Measurements from ENCODE around the gene ASPHD2.

The ASPHD2 gene

GRCh38 chr22:26479792-26480610, 50.9 kb downstream of the ASPHD2 start:
- peaks cover 54% of the 10 kb centered on the region for H3K36me3 Mint-ChIP-seq (ENCODE audit: insufficient read depth)
- ATAC-seq (replicated peaks) (no peak), DNase-seq (no peak)
- peak overlapping the region in 1 of 2 donors; percentile 16 for H3K27ac Mint-ChIP-seq
- H3K4me3 Mint-ChIP-seq: peak overlapping the region; percentile 1 to 39
- H3K4me1 Mint-ChIP-seq (ENCODE audit: low read depth in 2 of 2): peaks cover 35 to 48% of the 10 kb centered on the region in 2 donors
- no peaks in the 10 kb centered on the region for H3K27me3 Mint-ChIP-seq
- H3K9me3 Mint-ChIP-seq: no peaks in the 10 kb centered on the region

DNA sequence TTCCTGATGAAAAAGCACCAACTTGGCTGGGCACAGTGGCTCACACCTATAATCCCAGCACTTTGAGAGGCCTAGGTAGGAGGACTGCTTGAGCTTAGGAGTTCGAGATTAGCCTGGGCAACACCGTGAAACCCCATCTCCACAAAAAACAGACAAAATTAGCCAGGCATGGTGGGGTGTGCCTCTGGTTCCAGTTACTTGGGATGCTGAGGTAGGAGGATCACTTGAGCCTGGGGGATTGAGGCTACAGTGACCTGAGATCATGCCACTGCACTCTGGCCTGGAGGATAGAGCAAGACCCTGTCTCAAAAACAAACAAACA, 51.5 kb downstream of the ASPHD2 start:
- H3K36me3 Mint-ChIP-seq (ENCODE audit: insufficient read depth): peaks cover 48% of the 10 kb centered on the region
- no peaks in the 10 kb centered on the region for H3K27me3 Mint-ChIP-seq
- H3K4me1 Mint-ChIP-seq (ENCODE audit: low read depth in 2 of 2): peaks cover 41 to 53% of the 10 kb centered on the region in 2 donors
- H3K4me3 Mint-ChIP-seq: no peak overlapping the region
- DNase-seq (no peak), ATAC-seq (replicated peaks) (no peak)
- H3K27ac Mint-ChIP-seq: no peak overlapping the region
- no peaks in the 10 kb centered on the region for H3K9me3 Mint-ChIP-seq

DNA sequence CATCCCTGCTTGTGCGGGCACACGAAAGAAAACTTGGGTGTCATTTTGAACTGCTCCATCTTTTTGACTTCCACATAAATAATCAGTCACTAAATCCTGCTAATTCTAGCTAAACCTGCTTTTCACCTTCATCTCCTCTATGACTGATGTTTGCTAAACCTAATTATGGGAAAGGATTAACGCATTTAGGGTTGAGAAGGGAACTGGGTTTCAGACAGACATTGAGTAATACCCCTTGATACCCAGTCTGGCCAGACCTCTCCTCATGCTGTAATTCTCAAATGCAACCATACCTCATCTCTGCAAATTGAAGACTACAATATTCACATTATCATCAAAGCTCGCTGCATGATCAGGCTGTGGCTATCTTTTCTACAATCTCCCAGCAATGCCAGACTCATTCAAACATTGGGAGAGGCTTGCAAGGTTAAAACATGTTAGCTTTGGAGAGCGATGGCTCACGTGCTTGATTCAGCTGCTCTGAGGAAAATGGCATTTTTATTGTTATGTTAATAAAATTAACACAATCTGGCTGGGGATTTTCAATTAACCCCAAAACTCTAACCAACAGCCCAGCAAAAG, 52.1 kb downstream of the ASPHD2 start:
- H3K27me3 Mint-ChIP-seq: no peaks in the 10 kb centered on the region
- no peak for DNase-seq
- H3K9me3 Mint-ChIP-seq: no peaks in the 10 kb centered on the region
- peaks cover 44 to 57% of the 10 kb centered on the region in 2 donors for H3K4me1 Mint-ChIP-seq (ENCODE audit: low read depth in 2 of 2)
- peaks cover 42% of the 10 kb centered on the region for H3K36me3 Mint-ChIP-seq (ENCODE audit: insufficient read depth)
- H3K4me3 Mint-ChIP-seq: peak overlapping the region in 1 of 2 donors; percentile 27
- no peak for ATAC-seq (replicated peaks)
- peak overlapping the region in 1 of 2 donors; percentile 98 for H3K27ac Mint-ChIP-seq

GRCh38 chr22:26481694-26482093, 52.6 kb downstream of the ASPHD2 start:
- H3K27ac Mint-ChIP-seq: peak overlapping the region; percentile 98 to 99
- peak overlapping the region; percentile 94 for H3K4me3 Mint-ChIP-seq
- no peaks in the 10 kb centered on the region for H3K9me3 Mint-ChIP-seq
- no peaks in the 10 kb centered on the region for H3K27me3 Mint-ChIP-seq
- ATAC-seq (replicated peaks): no peak
- H3K36me3 Mint-ChIP-seq (ENCODE audit: insufficient read depth): peaks cover 37% of the 10 kb centered on the region
- H3K4me1 Mint-ChIP-seq (ENCODE audit: low read depth in 2 of 2): peaks cover 46 to 60% of the 10 kb centered on the region in 2 donors
- DNase-seq: no peak

DNA sequence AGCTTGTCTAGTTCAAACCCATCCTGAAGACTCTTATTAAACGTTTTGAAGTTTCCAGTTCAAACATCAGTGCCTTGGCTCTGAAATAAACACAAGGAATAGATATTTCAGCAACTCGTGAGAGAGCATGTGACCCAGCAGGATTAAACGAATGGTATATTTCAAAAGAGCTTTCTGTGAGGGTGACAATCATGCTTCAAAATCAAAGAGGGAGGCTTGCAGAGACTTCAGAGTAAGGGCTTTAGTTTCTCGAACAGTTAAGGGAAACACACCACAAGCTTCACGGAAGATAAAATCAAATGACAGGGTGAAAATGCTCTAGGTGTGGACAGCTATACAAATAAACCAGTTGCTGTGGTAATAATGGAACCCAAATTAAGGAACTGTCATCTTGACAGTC, 53.1 kb downstream of the ASPHD2 start:
- Mint-ChIP-seq H3K4me1 (ENCODE audit: low read depth in 2 of 2) (peaks cover 44 to 60% of the 10 kb centered on the region in 2 donors), H3K36me3 (ENCODE audit: insufficient read depth) (peaks cover 36% of the 10 kb centered on the region), H3K9me3 (no peaks in the 10 kb centered on the region), H3K27ac (peak overlapping the region; percentile 98 to 99), H3K4me3 (peak overlapping the region; percentile 94), H3K27me3 (no peaks in the 10 kb centered on the region)
- DNase-seq: no peak
- ATAC-seq (replicated peaks): no peak

DNA sequence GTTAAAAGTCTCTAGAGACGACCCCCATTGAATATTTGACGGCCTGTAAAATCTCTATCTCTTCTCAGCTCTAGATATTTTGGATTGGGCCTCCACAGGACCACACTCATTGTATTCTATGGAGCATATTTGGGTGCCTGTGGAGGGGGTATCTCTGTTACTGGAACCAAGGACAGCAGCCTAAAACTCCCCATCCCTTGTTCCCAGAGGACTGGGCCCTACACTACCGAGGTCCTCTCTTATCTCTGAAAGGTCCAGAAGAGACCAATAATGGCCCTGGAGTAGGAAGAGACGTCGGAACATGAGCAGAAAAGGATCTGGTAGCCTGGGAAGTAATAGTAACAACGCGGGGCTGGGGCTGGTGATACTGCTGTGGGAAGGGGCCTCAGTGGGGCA, 54.0 kb downstream of the ASPHD2 start:
- DNase-seq: no peak
- ATAC-seq (replicated peaks): no peak
- Mint-ChIP-seq H3K27me3 (no peaks in the 10 kb centered on the region), H3K36me3 (ENCODE audit: insufficient read depth) (peaks cover 35% of the 10 kb centered on the region), H3K27ac (peak overlapping the region; percentile 98 to 99), H3K4me3 (peak overlapping the region; percentile 94), H3K4me1 (ENCODE audit: low read depth in 2 of 2) (peaks cover 44 to 55% of the 10 kb centered on the region in 2 donors), H3K9me3 (no peaks in the 10 kb centered on the region)

GRCh38 chr22:26483439-26484359, 54.6 kb downstream of the ASPHD2 start, which contains the start of the genes HPS4 and SRRD:
Gene HPS4 (minus strand): TSS chr22:26483783. CDS start chr22:26481762, 2,021 bp downstream.
Gene SRRD (plus strand): TSS chr22:26483877. CDS start chr22:26483891, 14 bp downstream.
- Mint-ChIP-seq H3K27ac (peak within 1 kb of the TSS; percentile 98 to 99), H3K27me3 (no peaks in the 10 kb centered on the region), H3K4me1 (ENCODE audit: low read depth in 2 of 2) (peaks cover 44 to 52% of the 10 kb centered on the region in 2 donors), H3K4me3 (peak within 1 kb of the TSS; percentile 94), H3K9me3 (no peaks in the 10 kb centered on the region), H3K36me3 (ENCODE audit: insufficient read depth) (peaks cover 34% of the 10 kb centered on the region)
- ATAC-seq (replicated peaks) (peak; percentile 77), DNase-seq (peak; percentile 89 to 94 (median 94))

DNA sequence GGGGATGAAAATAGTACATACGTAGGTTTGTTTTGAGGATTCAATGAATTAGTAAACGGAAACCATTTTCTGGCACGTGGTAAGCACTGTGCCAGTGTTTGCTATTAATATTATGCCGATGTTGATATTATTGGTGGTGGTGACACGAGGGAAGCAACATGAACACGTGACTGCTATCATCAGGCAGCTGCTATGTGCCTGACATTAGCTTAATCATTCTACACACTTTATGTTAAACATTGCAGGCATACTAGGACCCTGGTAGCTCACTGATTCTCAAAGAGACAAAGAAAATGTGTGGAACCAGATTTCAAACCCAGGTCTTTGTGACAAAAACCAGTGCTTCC, 55.3 kb downstream of the ASPHD2 start:
- ATAC-seq (replicated peaks): peak; percentile 54
- Mint-ChIP-seq H3K27me3 (no peaks in the 10 kb centered on the region), H3K4me1 (ENCODE audit: low read depth in 2 of 2) (peaks cover 44 to 50% of the 10 kb centered on the region in 2 donors), H3K36me3 (ENCODE audit: insufficient read depth) (peaks cover 35% of the 10 kb centered on the region), H3K9me3 (no peaks in the 10 kb centered on the region), H3K27ac (peak overlapping the region; percentile 98 to 99), H3K4me3 (peak overlapping the region; percentile 94)
- peak; percentile 21 to 40 (median 22) for DNase-seq

- H3K27me3 Mint-ChIP-seq: no peaks in the 10 kb centered on the region
- H3K4me3 Mint-ChIP-seq: peak overlapping the region; percentile 27 to 94
- peaks cover 34% of the 10 kb centered on the region for H3K36me3 Mint-ChIP-seq (ENCODE audit: insufficient read depth)
- no peak for DNase-seq
- no peaks in the 10 kb centered on the region for H3K9me3 Mint-ChIP-seq
- ATAC-seq (replicated peaks): no peak
- peak overlapping the region; percentile 64 to 70 for H3K27ac Mint-ChIP-seq
- peaks cover 41 to 45% of the 10 kb centered on the region in 2 donors for H3K4me1 Mint-ChIP-seq (ENCODE audit: low read depth in 2 of 2)
These were observed 56.0 kb downstream of the ASPHD2 start for GRCh38 chr22:26485013-26485412.

DNA sequence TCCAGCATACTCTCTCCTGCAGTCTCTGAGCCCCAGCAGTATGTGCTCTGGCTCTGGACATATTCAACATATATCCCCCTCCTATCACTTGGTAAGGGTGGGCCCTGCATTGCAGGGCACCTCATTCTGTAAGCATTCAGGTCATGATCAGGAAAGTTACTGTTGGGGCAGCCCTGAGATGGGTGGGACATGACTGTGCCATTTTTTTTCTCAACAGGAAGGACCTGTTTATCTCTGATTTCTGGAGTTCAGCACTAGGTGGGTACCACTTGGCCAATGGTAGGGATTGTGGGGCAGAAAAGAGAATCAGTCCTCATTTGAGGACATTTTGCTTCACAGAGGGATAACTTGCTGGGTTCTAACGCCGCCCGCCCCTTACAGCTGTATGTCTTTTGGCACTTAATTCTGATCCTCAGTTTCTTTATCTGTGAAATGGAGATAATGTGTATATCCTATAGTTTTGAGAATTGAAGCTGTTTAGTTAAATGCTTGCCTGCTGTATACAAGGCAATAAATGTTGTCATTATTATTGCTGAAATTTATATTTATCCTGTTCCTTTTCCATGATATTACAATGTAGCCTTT, 56.8 kb downstream of the ASPHD2 start:
- H3K4me1 Mint-ChIP-seq (ENCODE audit: low read depth in 2 of 2): peaks cover 38 to 44% of the 10 kb centered on the region in 2 donors
- H3K36me3 Mint-ChIP-seq (ENCODE audit: insufficient read depth): peaks cover 41% of the 10 kb centered on the region
- peak overlapping the region; percentile 64 to 70 for H3K27ac Mint-ChIP-seq

GRCh38 chr22:26486394-26486793, 57.3 kb downstream of the ASPHD2 start:
- Mint-ChIP-seq H3K4me1 (ENCODE audit: low read depth in 2 of 2) (peaks cover 34 to 40% of the 10 kb centered on the region in 2 donors), H3K36me3 (ENCODE audit: insufficient read depth) (peaks cover 46% of the 10 kb centered on the region), H3K27ac (peak overlapping the region in 1 of 2 donors; percentile 26)

More for the DNA sequence above, 56.8 kb downstream of the ASPHD2 start:
- Mint-ChIP-seq H3K4me3 (peak overlapping the region in 1 of 2 donors; percentile 94), H3K27me3 (no peaks in the 10 kb centered on the region), H3K9me3 (no peaks in the 10 kb centered on the region)
- ATAC-seq (replicated peaks) (no peak), DNase-seq (no peak)

GRCh38 chr22:26487996-26488395, 58.9 kb downstream of the ASPHD2 start:
- ATAC-seq (replicated peaks) (no peak), DNase-seq (no peak)
- Mint-ChIP-seq H3K4me1 (ENCODE audit: low read depth in 2 of 2) (peaks cover 21 to 26% of the 10 kb centered on the region in 2 donors), H3K36me3 (ENCODE audit: insufficient read depth) (peaks cover 60% of the 10 kb centered on the region), H3K27me3 (no peaks in the 10 kb centered on the region), H3K27ac (no peak overlapping the region), H3K9me3 (no peaks in the 10 kb centered on the region), H3K4me3 (no peak overlapping the region)

More at GRCh38 chr22:26486394-26486793, 57.3 kb downstream of the ASPHD2 start:
- H3K27me3 Mint-ChIP-seq: no peaks in the 10 kb centered on the region
- no peak for DNase-seq
- H3K9me3 Mint-ChIP-seq: no peaks in the 10 kb centered on the region
- ATAC-seq (replicated peaks): no peak
- peak overlapping the region in 1 of 2 donors; percentile 20 for H3K4me3 Mint-ChIP-seq
